Measurements from ENCODE around the gene AKAP8L. TPM values are rescaled to one million over a fixed set of nuclear protein-coding genes. Genes with fewer than 3 reads are reported as not detected.

Gene AKAP8L
- total RNA-seq, 1 experiment from 2014 or later, result 123 TPM

- H3K4me2 ChIP-seq (ENCODE audit: insufficient read depth, insufficient read length, low read length), result peak overlapping the region; percentile 88
- no peak overlapping the region for H2BK5ac ChIP-seq (ENCODE audit: insufficient read length, low read length)
- Mint-ChIP-seq H3K27ac (peak overlapping the region; percentile 95 to 98 (median 97)), H3K36me3 (ENCODE audit: insufficient read depth in 1 of 3, low read depth in 3 of 3) (peaks cover 6 to 18% (median 6%) of the 10 kb centered on the region in 3 experiments; a peak in 5 of 7 replicates), H3K27me3 (ENCODE audit: low read depth) (no peaks in the 10 kb centered on the region), H3K4me1 (peaks cover 33 to 41% of the 10 kb centered on the region in 2 experiments), H3K9me3 (no peaks in the 10 kb centered on the region; a peak in 1 of 5 replicates), H3K4me3 (peak overlapping the region; percentile 96 to 99)
- TF ChIP-seq, protein P1, sequence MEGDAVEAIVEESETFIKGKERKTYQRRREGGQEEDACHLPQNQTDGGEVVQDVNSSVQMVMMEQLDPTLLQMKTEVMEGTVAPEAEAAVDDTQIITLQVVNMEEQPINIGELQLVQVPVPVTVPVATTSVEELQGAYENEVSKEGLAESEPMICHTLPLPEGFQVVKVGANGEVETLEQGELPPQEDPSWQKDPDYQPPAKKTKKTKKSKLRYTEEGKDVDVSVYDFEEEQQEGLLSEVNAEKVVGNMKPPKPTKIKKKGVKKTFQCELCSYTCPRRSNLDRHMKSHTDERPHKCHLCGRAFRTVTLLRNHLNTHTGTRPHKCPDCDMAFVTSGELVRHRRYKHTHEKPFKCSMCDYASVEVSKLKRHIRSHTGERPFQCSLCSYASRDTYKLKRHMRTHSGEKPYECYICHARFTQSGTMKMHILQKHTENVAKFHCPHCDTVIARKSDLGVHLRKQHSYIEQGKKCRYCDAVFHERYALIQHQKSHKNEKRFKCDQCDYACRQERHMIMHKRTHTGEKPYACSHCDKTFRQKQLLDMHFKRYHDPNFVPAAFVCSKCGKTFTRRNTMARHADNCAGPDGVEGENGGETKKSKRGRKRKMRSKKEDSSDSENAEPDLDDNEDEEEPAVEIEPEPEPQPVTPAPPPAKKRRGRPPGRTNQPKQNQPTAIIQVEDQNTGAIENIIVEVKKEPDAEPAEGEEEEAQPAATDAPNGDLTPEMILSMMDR (conservative IDR thresholded peaks at IDR 0.05), result no peak
- WGBS (ENCODE audit: extremely low coverage, insufficient read length, low lambda C conversion rate), result no CpG with 5 or more reads among the region's 17 CpGs
- no peaks in the 10 kb centered on the region for H3K27me3 ChIP-seq (ENCODE audit: insufficient read depth, low read length)
- H3K79me1 ChIP-seq (ENCODE audit: insufficient read depth, low read depth, low read length, poor library complexity, severe bottlenecking), result no peaks in the 10 kb centered on the region
- no peaks in the 10 kb centered on the region; the same call in 1 of the 2 replicates for H3K4me1 ChIP-seq (ENCODE audit: insufficient read depth, low read length)
- H2BK15ac ChIP-seq (ENCODE audit: low read depth, low read length), result no peak overlapping the region
- DNase-seq, result no peak
- H2BK12ac ChIP-seq (ENCODE audit: insufficient read length, low read depth, low read length), result no peak overlapping the region
- H4K20me1 ChIP-seq (ENCODE audit: control insufficient read depth, insufficient read depth, insufficient read length), result no peaks in the 10 kb centered on the region
- H3T11ph ChIP-seq (ENCODE audit: low read length), result no peak overlapping the region
- H3K14ac ChIP-seq (ENCODE audit: insufficient read depth, low read length), result peak overlapping the region; percentile 85; the same call in 1 of the 2 replicates
- peak overlapping the region; percentile 90 for H3K9ac ChIP-seq (ENCODE audit: extremely low read depth, insufficient read length, low read length)
- no peaks in the 10 kb centered on the region for H3K9me3 ChIP-seq (ENCODE audit: control insufficient read depth, low read depth, low read length)
- peaks cover 50% of the 10 kb centered on the region for H3K79me2 ChIP-seq (ENCODE audit: insufficient read depth, low read length)
- no peak overlapping the region for H3K18ac ChIP-seq (ENCODE audit: insufficient read length, low read depth, low read length)
- H3K56ac ChIP-seq (ENCODE audit: insufficient read length, low read depth, low read length), result no peak overlapping the region
- no peak overlapping the region for H2BK20ac ChIP-seq (ENCODE audit: low read depth, low read length, poor library complexity, severe bottlenecking)
- H3K4ac ChIP-seq (ENCODE audit: low read depth, low read length), result no peak overlapping the region
- no peak overlapping the region for H4K5ac ChIP-seq (ENCODE audit: insufficient read length, low read depth, low read length)
- no peak overlapping the region for H2AK5ac ChIP-seq (ENCODE audit: insufficient read length, low read length)
- H2BK120ac ChIP-seq (ENCODE audit: low read depth, low read length, poor library complexity, severe bottlenecking), result no peak overlapping the region
- H3K23ac ChIP-seq (ENCODE audit: insufficient read length, low read depth, low read length), result no peak overlapping the region
- H4K91ac ChIP-seq (ENCODE audit: insufficient read length, low read depth, low read length), result no peak overlapping the region
- H4K8ac ChIP-seq (replicated peaks; ENCODE audit: insufficient read length, low read depth, low read length), result no peak overlapping the region
- peaks cover 9% of the 10 kb centered on the region for H3K23me2 ChIP-seq (ENCODE audit: insufficient read length, low read depth, low read length, poor library complexity, severe bottlenecking)
- peak overlapping the region; percentile 3 for H3K27ac ChIP-seq (ENCODE audit: insufficient read length, low read depth, low read length)
- no peak overlapping the region for H2AFZ ChIP-seq (ENCODE audit: low read length)
These were observed 87.9 kb downstream of the AKAP8L start for GRCh38 chr19:15330801-15331418.

Small RNA genes within 50 kb of the gene (microRNA-seq; reads per million reads assigned to microRNA genes)
- not detected for gene MIR1470 (ENCODE audit: borderline microRNAs expressed)

Other genes starting within 250 kb of the AKAP8L start
- 164 and 165 TPM in 2 replicates for gene NOTCH3, start 218.0 kb downstream of the AKAP8L start, total RNA-seq (2021)
- 26.7 and 27.4 TPM in 2 replicates for gene EPHX3, start 186.5 kb downstream of the AKAP8L start, total RNA-seq (2021)
- gene BRD4, start 86.4 kb downstream of the AKAP8L start, total RNA-seq (2021), result 144 TPM in 2 replicates
- 59.1 and 59.5 TPM in 2 replicates for gene AKAP8, start 39.2 kb downstream of the AKAP8L start, total RNA-seq (2021)
- 33.3 and 33.6 TPM in 2 replicates for gene WIZ, start 31.0 kb upstream of the AKAP8L start, total RNA-seq (2021)
- 0.26 and 1.9 TPM in 2 replicates for gene RASAL3, start 45.6 kb upstream of the AKAP8L start, total RNA-seq (2021)
- gene PGLYRP2, start 60.5 kb upstream of the AKAP8L start, total RNA-seq (2021), result not detected in 2 replicates
- not detected in 2 replicates for gene CYP4F22, start 89.5 kb upstream of the AKAP8L start, total RNA-seq (2021)
- not detected in 2 replicates for gene CYP4F8, start 196.2 kb upstream of the AKAP8L start, total RNA-seq (2021)
- gene CYP4F3, start 221.9 kb upstream of the AKAP8L start, total RNA-seq (2021), result not detected in 2 replicates